HepG2 (cell line): ENCODE measurements around the gene PRIMPOL. TPM values are rescaled to one million over a fixed set of nuclear protein-coding genes. Genes with fewer than 3 reads are reported as not detected.
A peak's percentile ranks its signal among the peaks of the same experiment; 100 is the strongest.

Experiments
- CENPX ChIP-seq: sonication (generic); formaldehyde crosslinking; IDR thresholded peaks from 2 replicates; pipeline ENCODE4 v1.9.0; 2021; ENCODE audit warnings: mild to moderate bottlenecking, missing genetic modification reagents, moderate library complexity
- HES4 ChIP-seq: sonication (generic); formaldehyde crosslinking; IDR thresholded peaks from 2 replicates; pipeline ENCODE4 v1.9.0; 2021; ENCODE audit warnings: mild to moderate bottlenecking, missing genetic modification reagents, borderline replicate concordance
- SALL1 ChIP-seq: sonication (generic); formaldehyde crosslinking; IDR thresholded peaks from 2 replicates; pipeline ENCODE4 v1.8.0; 2022; ENCODE audit warnings: mild to moderate bottlenecking, missing genetic modification reagents
- ZMYM4 ChIP-seq: sonication (generic); formaldehyde crosslinking; IDR thresholded peaks from 2 replicates; pipeline ENCODE4 v1.8.1; 2023; ENCODE audit warnings: mild to moderate bottlenecking, missing genetic modification reagents
- ZNF451 ChIP-seq: sonication (generic); formaldehyde crosslinking; IDR thresholded peaks from 2 replicates; pipeline ENCODE4 v1.5.0; 2020; ENCODE audit warnings: mild to moderate bottlenecking, missing genetic modification reagents
- ZNF543 ChIP-seq: sonication (generic); formaldehyde crosslinking; IDR thresholded peaks from 2 replicates; pipeline ENCODE4 v1.4.0; 2020; ENCODE audit warnings: mild to moderate bottlenecking, missing genetic modification reagents
- polyA plus RNA-seq, 8 experiments: library from polyadenylated mRNA; depleted of rRNA in 3 of 8; stranded (reverse) in 7 of 8; unstranded in 1 of 8; fragments of >200 nt; fragmentation: Illumina TruSeq in 4 of 8; extraction: Trizol in 4 of 8; gene quantifications; 2 replicates each; pipeline versions ENCODE4 v1.2.1 to v1.2.3, GENCODE V29; 2011 to 2016; ENCODE audit warnings: low read depth in 4 of 8, missing spikeins in 1 of 8, mixed read lengths in 1 of 8; ENCODE audit not compliant: insufficient read depth in 1 of 8
- total RNA-seq, 5 experiments: library from RNA; depleted of rRNA; stranded (reverse); fragments of >200 nt; fragmentation: Illumina TruSeq; extraction: Trizol; gene quantifications; 2 replicates each; pipeline ENCODE4 v1.2.3, GENCODE V29; 2016; ENCODE audit warnings: low read depth in 1 of 5
- TF ChIP-seq, protein P1 (sequence below), 2 experiments: sonication (generic) in 1 of 2; formaldehyde crosslinking in 1 of 2; IDR thresholded peaks; 2 replicates each; pipeline versions ENCODE4 v1.6.1 to v1.9.0; 2014 to 2022; ENCODE audit warnings: antibody characterized with exemption in 1 of 2, borderline replicate concordance in 1 of 2, inconsistent platforms in 1 of 2, low read depth in 1 of 2, missing genetic modification reagents in 1 of 2
- TF ChIP-seq, protein P2 (sequence below): sonication (generic); formaldehyde crosslinking; IDR thresholded peaks from 2 replicates; pipeline ENCODE4 v1.4.0; 2020; ENCODE audit warnings: mild to moderate bottlenecking, missing genetic modification reagents, borderline replicate concordance

PRIMPOL gene
- total and polyA plus RNA-seq, 2 of the 13 experiments (the other 11 are each of a cell fraction or from before 2014, with no cell fraction given): 7.3 to 11.0 TPM

DNA sequence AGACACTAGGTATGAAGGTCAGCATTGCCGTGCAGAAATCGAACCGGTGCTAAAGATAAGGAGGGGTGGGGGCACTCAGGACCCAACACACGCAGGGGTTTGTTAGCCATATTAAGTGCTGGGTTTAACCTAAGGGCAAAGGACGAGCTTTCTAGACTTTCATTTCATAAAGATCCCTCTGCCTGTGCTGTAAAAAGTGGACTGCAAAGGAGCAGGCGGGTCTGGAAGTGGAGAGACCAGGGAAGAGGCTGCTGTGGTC, 1.6 kb upstream of the PRIMPOL start (continued):
- TF ChIP-seq, protein P1, sequence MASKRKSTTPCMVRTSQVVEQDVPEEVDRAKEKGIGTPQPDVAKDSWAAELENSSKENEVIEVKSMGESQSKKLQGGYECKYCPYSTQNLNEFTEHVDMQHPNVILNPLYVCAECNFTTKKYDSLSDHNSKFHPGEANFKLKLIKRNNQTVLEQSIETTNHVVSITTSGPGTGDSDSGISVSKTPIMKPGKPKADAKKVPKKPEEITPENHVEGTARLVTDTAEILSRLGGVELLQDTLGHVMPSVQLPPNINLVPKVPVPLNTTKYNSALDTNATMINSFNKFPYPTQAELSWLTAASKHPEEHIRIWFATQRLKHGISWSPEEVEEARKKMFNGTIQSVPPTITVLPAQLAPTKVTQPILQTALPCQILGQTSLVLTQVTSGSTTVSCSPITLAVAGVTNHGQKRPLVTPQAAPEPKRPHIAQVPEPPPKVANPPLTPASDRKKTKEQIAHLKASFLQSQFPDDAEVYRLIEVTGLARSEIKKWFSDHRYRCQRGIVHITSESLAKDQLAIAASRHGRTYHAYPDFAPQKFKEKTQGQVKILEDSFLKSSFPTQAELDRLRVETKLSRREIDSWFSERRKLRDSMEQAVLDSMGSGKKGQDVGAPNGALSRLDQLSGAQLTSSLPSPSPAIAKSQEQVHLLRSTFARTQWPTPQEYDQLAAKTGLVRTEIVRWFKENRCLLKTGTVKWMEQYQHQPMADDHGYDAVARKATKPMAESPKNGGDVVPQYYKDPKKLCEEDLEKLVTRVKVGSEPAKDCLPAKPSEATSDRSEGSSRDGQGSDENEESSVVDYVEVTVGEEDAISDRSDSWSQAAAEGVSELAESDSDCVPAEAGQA (IDR thresholded peaks at IDR 0.05; ENCODE audit: low read depth): 0 out of 2 replicates have a peak, but pooled peaks have one; percentile 18
- TF ChIP-seq, protein P1 (CRISPR knock-in tag; IDR thresholded peaks at IDR 0.05; ENCODE audit: borderline replicate concordance): no peak
- TF ChIP-seq, protein P2, sequence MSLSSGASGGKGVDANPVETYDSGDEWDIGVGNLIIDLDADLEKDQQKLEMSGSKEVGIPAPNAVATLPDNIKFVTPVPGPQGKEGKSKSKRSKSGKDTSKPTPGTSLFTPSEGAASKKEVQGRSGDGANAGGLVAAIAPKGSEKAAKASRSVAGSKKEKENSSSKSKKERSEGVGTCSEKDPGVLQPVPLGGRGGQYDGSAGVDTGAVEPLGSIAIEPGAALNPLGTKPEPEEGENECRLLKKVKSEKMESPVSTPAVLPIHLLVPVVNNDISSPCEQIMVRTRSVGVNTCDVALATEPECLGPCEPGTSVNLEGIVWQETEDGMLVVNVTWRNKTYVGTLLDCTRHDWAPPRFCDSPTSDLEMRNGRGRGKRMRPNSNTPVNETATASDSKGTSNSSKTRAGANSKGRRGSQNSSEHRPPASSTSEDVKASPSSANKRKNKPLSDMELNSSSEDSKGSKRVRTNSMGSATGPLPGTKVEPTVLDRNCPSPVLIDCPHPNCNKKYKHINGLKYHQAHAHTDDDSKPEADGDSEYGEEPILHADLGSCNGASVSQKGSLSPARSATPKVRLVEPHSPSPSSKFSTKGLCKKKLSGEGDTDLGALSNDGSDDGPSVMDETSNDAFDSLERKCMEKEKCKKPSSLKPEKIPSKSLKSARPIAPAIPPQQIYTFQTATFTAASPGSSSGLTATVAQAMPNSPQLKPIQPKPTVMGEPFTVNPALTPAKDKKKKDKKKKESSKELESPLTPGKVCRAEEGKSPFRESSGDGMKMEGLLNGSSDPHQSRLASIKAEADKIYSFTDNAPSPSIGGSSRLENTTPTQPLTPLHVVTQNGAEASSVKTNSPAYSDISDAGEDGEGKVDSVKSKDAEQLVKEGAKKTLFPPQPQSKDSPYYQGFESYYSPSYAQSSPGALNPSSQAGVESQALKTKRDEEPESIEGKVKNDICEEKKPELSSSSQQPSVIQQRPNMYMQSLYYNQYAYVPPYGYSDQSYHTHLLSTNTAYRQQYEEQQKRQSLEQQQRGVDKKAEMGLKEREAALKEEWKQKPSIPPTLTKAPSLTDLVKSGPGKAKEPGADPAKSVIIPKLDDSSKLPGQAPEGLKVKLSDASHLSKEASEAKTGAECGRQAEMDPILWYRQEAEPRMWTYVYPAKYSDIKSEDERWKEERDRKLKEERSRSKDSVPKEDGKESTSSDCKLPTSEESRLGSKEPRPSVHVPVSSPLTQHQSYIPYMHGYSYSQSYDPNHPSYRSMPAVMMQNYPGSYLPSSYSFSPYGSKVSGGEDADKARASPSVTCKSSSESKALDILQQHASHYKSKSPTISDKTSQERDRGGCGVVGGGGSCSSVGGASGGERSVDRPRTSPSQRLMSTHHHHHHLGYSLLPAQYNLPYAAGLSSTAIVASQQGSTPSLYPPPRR: no peak
- 0 out of 2 replicates have a peak, but pooled peaks have one; percentile 14 for TF ChIP-seq SALL1 (CRISPR knock-in tag)
- TF ChIP-seq HES4 (CRISPR knock-in tag): no peak
- TF ChIP-seq ZMYM4 (CRISPR knock-in tag): no peak
- no peak for TF ChIP-seq CENPX (CRISPR knock-in tag)
- no peak for TF ChIP-seq ZNF451
- 0 out of 2 replicates have a peak, but pooled peaks have one; percentile 0 for TF ChIP-seq ZNF543 (CRISPR knock-in tag)
